HG03159 (cell line): ENCODE measurements around the gene HSPB2.
"Not testable (repeated sequence)": the region's sequence is repeated elsewhere in the genome, so short reads cannot be mapped to it uniquely, and the experiment has no call there.

Experiments used
- ATAC-seq: cut with Tn5 transposase; IDR thresholded peaks from one replicate; pipeline ENCODE4 v1.9.1; 2021; ENCODE audit warnings: mild to moderate bottlenecking, moderate library complexity; ENCODE audit not compliant: unreplicated experiment

The HSPB2 gene, protein sequence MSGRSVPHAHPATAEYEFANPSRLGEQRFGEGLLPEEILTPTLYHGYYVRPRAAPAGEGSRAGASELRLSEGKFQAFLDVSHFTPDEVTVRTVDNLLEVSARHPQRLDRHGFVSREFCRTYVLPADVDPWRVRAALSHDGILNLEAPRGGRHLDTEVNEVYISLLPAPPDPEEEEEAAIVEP

DNA sequence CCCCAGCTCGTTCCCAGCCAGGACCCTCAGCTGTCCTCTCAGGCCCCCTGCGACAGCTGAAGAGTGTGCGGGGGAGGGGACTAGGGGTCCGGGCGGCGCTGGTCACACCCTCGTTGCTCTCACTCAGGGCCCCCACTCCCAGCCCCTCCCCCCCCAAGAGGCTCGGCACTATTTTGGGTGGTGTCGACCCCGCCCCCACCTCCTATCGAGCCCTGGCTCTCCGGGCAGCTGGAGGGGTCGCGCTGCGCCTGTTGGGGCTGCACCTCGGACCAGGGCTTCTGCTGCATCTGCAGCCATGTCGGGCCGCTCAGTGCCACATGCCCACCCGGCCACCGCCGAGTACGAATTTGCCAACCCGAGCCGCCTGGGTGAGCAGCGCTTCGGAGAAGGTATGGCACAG is at the start of gene HSPB2:
HSPB2 (plus strand) TSS at position 200 of the 400 bp plus-strand sequence; CDS start at position 296, 96 bp downstream.
- no peak for ATAC-seq

DNA sequence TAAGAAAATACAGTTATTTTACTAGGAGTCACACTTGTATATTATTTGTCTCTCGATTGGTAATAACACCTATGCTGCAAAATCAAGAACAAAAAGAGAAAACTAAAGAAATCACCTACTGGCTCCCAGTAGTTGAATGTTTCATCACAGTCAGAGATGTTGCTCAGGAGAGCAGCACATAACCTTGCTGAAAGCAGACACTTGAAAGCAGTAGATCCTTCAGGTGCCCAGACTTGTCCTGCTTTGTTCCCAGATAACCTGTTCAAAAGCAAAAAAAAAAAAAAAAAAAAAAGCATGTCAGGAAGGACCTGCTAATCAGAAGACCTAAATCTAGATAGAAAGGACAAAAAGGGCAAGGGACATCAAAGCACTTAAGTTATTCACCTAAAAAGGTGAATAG is 42.4 kb upstream of the HSPB2 start:
- no peak for ATAC-seq

GRCh38 chr11:111870522-111870885 is 42.0 kb upstream of the HSPB2 start:
- ATAC-seq: peak; percentile 2

GRCh38 chr11:111870886-111871692 is 41.4 kb upstream of the HSPB2 start, which contains the start of gene ALG9:
Gene ALG9, minus strand, starts transcription at chr11:111871581. Its CDS starts 99 bp downstream, at chr11:111871482.
- ATAC-seq: peak; percentile 91

DNA sequence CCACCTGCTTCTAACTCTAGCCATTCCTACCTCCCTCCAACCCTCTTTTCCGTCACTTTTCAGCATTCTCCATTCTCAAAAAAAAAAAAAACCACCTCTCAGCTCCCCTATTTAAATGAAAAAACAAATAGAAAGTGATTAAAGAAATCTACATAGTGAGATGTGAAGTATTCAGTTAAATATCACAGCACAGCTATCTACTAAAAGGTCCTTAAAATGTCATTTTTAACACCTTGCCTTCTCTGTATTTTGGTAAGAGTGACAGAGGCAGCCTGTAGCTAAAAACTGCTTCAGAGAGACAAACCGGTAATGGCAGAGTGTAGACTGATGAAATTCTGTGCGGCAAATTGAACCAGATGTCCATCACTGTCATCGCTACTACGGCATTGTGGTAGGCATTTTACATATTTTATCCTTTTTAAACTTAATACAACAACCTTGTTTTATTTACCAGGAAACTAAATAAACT is 40.8 kb upstream of the HSPB2 start:
- no peak for ATAC-seq

DNA sequence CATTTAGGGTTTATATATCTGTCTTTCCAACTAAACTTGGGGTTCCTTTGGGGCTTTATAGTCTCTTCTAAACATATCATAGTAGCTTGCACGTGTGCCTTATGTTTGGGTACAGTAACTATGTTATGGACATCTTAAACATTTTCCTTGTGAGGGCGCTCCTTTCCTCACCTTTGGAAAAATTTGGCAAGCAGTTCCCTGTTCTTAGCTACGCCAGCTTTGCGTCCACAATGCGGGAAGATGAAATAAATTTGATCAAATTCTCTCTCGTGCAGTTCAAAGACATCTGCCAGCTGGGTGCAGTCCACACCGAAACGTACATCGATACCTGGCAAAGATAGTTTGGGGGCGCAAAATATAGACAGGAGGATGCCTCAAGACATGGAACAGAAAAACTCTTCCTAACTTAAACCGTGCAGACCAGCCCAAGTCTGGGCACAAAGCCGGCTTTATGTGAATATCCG is 34.1 kb upstream of the HSPB2 start:
- peak; percentile 2 for ATAC-seq

DNA sequence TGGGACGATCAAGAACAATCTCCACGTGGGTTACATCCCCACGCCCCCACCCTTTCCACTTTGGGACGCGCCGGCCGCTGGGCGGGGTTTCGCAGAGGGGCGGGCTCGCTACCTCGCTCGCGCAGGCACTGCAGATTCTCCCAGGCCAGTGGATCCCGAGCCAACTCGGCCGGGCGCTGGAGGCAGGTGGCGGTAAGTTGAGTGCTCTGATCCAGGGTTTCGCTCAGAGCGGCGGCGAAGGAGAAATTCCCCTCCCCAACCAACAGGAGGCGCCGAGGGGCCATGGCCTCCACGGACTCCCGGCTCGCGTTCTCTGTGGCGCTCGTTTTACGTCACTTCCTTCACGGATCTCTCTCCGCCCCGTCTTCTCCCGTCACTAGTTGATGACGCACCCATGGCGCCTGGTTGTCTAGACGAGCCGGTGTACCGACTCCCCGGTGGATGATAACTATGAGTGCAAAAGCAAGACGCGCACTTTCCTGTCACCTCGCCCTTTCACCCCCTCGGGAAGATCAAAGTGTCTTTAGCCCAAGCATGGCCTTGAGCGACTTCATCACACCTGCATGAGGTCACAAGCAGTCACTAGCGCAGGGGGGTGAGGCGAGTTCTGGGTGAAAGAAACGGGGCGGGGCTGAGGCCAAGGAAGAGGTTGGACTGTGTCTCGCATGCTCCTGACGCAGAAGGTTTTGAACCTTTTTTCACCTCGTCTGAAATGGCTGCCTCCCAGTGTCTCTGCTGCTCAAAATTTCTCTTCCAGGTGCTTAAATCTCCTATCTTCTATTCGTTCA is 33.5 kb upstream of the HSPB2 start, which contains the start of the genes CFAP68 and FDXACB1:
CFAP68 (plus strand) TSS at position 693 of the 788 bp plus-strand sequence; CDS start at position 713, 20 bp downstream.
FDXACB1 (minus strand) TSS at position 317 of the 788 bp plus-strand sequence; CDS start at position 284, 33 bp downstream.
- ATAC-seq: peak; percentile 91

- ATAC-seq: no peak
Observed at GRCh38 chr11:111879637-111879960, 32.9 kb upstream of the HSPB2 start.

- no peak for ATAC-seq
Observed at GRCh38 chr11:111882202-111882601, 30.3 kb upstream of the HSPB2 start.

- not testable (repeated sequence) for ATAC-seq
Observed at GRCh38 chr11:111885053-111885452, 27.5 kb upstream of the HSPB2 start.

GRCh38 chr11:111886032-111886431 is 26.5 kb upstream of the HSPB2 start:
- ATAC-seq: no peak

GRCh38 chr11:111886844-111887243 is 25.7 kb upstream of the HSPB2 start:
- no peak for ATAC-seq

- no peak for ATAC-seq
Observed at GRCh38 chr11:111905411-111905810, 7.1 kb upstream of the HSPB2 start.

DNA sequence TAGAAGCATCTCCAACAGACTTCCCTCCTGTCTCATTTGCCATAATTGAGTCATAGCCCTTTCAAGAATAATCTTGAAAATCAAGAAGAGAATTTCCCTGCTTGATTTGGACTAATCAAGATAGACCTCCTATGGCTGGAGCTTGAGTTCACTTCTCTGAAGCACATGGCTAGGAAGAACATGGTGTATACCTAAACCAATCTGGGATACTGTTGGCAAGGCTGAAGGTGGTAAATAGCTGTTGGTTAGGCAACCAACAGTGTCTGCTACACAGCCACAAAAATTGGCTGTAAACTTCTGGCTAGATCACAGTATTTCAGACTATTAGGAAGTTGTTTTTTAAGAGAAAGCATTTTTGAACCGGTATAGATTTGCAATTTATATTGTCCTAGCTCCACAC is 5.9 kb upstream of the HSPB2 start:
- no peak for ATAC-seq

- no peak for ATAC-seq
Observed at GRCh38 chr11:111908639-111909305, 3.8 kb upstream of the HSPB2 start.

- no peak for ATAC-seq
Observed at GRCh38 chr11:111909378-111909777, 3.2 kb upstream of the HSPB2 start.

DNA sequence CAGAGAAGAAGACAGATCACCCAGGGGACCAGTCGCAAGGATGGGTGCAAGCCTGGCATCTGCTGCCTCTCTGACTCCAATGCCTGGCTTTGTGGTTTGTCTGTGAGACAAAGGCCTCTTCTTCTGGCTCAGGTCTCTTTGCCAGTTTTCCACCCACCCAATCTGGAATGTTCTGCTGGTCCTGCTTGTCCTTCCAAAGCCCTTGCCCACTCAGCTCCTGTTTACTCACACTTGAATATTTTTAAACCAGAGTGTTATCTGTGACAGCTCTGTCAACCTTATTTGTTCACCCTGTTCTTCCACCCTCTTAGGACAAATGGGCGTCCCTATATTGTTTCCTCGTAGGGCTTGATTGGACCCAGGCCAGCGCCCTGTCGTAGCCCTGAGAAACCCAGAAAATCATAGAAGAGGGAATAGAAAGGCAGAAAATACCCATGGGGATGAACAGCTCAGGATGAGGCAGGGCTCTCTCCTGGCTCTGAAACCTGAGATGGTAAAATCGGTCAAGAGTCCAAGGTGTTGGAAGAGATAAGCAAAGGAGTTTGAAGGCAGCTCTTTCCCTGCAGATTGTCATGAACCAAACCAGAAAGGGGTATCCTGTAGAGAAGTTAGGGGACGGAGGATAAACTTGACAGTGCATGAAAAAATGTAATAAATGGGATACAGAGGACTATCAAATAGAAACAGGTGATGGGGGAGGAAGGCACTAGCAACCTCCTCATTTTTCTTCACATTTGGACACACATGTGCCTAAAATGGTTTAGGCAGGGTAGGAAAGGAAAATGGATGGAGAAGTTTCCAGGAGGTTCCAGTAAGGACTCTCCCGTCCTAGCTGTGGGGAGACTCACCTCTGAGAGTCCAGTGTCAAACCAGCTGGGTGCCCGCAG is 1.6 kb upstream of the HSPB2 start:
- no peak for ATAC-seq

DNA sequence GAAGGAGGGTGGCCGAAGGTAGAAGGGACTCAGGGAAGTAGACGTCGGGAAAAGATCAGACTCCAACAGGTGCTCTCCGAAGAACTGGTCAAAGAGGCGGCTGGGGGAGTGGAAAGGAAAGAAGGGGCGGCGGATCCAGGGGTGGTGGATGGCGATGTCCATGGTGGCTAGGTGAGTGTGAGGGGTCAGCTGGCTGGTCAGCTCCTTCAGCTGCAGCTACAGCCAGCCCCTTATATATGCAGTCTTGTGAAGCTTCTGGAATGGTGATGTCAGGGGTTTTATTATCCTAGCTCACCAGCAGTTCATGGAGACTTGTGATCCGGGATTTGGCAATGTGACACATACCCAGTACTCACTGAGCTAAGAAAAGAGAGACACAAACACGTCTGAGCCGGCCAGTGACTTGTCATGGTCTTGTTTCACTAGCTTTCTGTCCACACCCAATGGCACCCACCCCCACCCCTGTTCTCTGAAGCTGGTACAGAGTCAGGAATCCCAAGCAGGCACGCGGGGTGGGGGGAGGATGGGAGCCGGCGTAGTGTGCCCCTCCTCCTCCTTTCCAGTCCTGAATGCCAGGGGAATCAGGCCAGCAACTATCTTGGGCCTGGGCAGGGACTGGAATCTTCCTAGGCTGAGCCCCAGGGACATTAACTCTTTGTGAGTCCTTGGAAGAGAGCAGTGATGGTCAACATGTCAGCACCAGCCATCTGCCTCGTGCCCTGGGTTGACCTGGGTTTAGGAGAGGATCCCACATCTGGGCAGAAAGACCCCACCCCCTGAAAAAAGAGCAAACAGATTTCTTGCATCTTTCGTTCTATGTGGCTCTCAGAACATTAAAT is 752 bp upstream of the HSPB2 start, which contains the start of gene CRYAB:
CRYAB (minus strand) TSS at position 208 of the 839 bp plus-strand sequence; CDS start at position 162, 46 bp downstream.
- ATAC-seq: no peak
